GM18861 (cell line): ENCODE measurements around the gene PRMT3.
"Not testable (repeated sequence)": the region's sequence is repeated elsewhere in the genome, so short reads cannot be mapped to it uniquely, and the experiment has no call there.

Experiments used
- ATAC-seq: cut with Tn5 transposase; IDR thresholded peaks from one replicate; pipeline ENCODE4 v1.9.1; 2021; ENCODE audit not compliant: unreplicated experiment

PRMT3 gene

GRCh38 chr11:20453657-20454316, 66.3 kb downstream of the PRMT3 start:
- ATAC-seq, result no peak

GRCh38 chr11:20457001-20457799, 69.7 kb downstream of the PRMT3 start:
- no peak for ATAC-seq

GRCh38 chr11:20457934-20458680, 70.6 kb downstream of the PRMT3 start:
- ATAC-seq, result no peak

GRCh38 chr11:20458905-20459632, 71.6 kb downstream of the PRMT3 start:
- ATAC-seq, result no peak

- ATAC-seq, result no peak
Observed at GRCh38 chr11:20459865-20460264, 72.3 kb downstream of the PRMT3 start.

- no peak for ATAC-seq
Observed at GRCh38 chr11:20464518-20464917, 77.0 kb downstream of the PRMT3 start.

- no peak for ATAC-seq
Observed at GRCh38 chr11:20467487-20468185, 80.1 kb downstream of the PRMT3 start.

DNA sequence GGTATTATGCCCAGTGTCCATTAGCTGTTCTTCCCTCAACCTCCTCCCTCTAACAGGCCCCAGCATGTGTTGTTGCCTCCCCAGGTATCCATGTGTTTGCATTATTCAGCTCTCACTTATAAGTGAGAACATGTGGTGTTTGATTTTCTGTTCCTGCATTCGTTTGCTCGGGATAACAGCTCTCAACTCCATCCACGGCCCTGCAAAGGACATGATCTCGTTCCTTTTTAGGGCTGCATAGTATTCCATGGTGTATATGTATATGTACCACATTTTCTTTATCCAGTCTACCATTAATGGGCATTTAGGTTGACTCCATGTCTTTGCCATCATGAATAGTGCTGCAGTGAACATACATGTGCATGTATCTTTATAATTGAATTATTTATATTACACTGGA, 82.8 kb downstream of the PRMT3 start:
- ATAC-seq, result no peak

- ATAC-seq, result not testable (repeated sequence)
Observed at GRCh38 chr11:20471929-20472328, 84.4 kb downstream of the PRMT3 start.

DNA sequence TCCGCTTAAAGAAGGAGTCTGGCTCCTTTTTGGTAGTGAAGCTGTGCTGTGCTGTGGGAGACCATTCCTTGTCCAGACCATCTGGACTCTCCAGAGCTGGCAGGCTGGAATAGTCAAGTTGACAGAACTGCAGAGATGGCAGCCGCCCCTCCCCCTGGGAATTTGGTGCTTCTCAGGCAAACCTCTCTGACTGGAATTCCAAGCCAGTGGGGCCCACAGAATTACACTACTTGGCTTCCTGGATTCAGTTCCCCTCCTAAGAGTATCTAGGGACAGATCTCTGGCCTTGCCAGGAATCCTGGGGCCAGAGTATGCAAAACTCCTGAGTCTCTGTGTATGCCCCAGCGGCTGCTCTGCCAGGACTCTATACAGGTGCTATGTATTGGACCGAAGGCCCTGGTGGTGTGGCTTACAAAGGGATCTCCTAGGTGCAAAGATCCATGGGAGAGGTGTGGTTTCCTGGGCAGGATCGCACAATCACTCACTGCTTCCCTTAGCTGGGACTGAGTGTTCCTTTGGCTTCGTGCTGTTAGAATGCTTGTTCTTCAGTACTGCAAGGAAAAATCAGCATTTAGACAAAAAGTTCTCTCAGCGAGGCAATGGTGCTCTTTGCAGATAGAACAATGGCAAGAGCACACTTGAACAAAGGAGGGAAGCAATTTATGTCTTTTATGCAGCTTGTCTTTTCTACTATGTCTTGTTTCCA, 86.8 kb downstream of the PRMT3 start:
- no peak for ATAC-seq

DNA sequence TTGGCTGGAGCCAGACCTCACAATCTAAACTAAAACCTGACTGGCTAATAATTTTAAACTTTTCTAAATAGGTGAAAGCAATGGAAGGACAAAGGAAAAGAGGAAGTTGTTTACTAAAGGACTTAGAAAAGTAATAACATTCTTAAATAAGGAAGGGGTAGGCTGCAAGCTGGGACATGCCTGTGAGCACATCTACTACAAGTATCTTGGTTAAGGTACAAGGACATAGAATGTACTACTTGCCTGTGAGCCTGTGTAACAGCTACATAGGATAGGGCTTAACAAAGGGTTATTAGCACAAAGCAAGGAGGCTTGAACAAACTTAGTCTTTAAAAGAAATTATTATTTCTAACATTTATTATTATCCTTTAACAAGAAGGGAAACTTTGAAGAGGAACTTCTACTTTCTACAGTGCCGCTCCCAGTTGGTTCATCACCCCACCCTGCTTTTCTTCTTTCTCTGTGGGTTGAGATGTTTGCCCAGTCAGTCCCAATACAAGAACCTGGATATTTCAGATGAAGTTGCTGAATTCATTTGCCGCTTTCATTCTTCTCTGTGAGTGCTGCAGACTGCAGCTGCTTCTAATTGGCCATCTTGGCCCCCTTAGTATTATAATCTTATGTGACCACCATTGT, 87.5 kb downstream of the PRMT3 start:
- ATAC-seq, result no peak

DNA sequence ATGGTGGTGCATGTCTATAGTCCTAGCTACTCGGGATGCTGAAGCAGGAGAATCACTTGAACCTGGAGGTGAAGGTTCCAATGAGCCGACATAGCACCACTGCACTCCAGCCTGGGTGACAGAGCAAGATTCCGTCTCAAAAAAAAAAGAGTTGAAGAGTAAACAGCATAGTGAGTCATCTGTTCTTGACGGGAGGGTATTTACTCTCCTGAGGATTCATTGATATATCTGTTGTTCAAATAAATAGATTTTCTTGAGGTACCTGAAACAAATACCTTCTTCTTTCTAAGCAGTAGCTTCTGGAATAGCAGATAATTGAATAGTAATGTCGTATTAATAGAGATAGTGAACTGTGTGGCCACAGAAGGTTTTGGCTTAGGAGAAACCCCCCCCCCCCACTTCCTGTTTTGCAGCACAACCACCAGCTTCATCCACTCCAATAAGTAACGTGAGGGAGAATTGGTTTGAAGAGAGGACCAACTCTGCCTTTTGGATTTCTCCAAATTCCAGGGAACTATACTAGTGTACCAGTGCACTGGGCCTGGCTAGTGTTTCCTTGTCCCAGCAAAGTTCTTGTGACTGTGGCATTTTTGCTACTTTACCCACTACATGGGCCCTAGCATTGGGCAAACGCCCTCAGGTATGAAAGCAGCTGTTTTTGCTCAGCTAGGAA, 90.0 kb downstream of the PRMT3 start:
- ATAC-seq, result no peak

GRCh38 chr11:20479513-20479912, 92.0 kb downstream of the PRMT3 start:
- no peak for ATAC-seq

GRCh38 chr11:20483931-20484330, 96.4 kb downstream of the PRMT3 start:
- no peak for ATAC-seq

DNA sequence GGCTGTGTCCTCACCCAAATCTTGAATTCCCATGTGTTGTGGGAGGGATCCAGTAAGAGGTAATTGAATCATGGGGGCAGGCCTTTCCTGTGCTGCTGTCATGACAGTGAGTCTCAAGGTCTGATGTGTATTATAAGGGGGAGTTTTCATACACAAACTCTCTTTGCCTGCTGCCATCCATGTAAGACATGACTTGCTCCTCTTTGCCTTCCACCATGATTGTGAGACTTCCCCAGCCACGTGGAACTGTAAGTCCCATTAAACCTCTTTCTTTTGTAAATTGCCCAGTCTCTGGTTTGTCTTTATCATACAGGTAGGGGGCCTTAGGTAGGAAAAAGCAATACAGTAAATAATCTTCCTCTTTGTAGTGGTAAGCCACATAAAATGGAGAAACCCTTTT, 96.9 kb downstream of the PRMT3 start:
- not testable (repeated sequence) for ATAC-seq

DNA sequence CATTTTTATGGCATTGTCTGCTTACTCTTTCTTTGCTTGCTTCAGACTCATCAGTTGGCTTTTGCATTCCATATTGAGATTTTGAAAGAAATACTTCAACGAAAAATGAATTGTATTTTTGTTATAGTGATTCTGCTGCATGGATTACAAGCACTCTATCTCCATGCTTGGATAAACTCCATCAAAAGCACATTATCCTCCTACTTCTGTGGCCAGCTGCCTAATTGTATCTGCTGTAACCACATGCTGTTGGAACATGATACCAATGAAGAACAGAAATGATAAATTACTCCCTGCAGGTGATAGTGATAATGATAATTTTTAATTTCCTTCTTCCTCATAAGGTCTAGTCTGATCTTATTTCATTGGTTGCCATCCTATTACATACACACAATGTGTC, 100.8 kb downstream of the PRMT3 start:
- ATAC-seq, result no peak

GRCh38 chr11:20489948-20490347, 102.4 kb downstream of the PRMT3 start:
- ATAC-seq, result peak; percentile 84

GRCh38 chr11:20493340-20493739, 105.8 kb downstream of the PRMT3 start:
- no peak for ATAC-seq
